Smooth muscle cell (in vitro differentiated cells): ENCODE results near the gene TNRC6A. TPM values are rescaled to one million over a fixed set of nuclear protein-coding genes. Genes with fewer than 3 reads are reported as not detected.
A peak's percentile ranks its signal among the peaks of the same experiment; 100 is the strongest.

ENCODE experiments used
- DNase-seq: peaks from one replicate; lab custom pipeline; 2025; ENCODE audit not compliant: unreplicated experiment; lab: John Stamatoyannopoulos, UW
- H2AFZ ChIP-seq: fragments of 200-600 bp; sonication (generic); 2 replicates; pipeline ENCODE4 v1.6.0; 2016; ENCODE audit warnings: antibody characterized with exemption, low read depth, mild to moderate bottlenecking
- H3F3A ChIP-seq: fragments of 200-600 bp; sonication (generic); 2 replicates; pipeline ENCODE4 v1.6.0; 2017; ENCODE audit warnings: antibody characterized with exemption, low read depth
- H3K27ac ChIP-seq: fragments of 200-600 bp; sonication (generic); 2 replicates; pipeline ENCODE4 v1.5.1; 2016; ENCODE audit warnings: low read depth, mild to moderate bottlenecking
- H3K27me3 ChIP-seq: fragments of 200-600 bp; sonication (generic); 2 replicates; pipeline ENCODE4 v1.6.1; 2016; ENCODE audit warnings: low read depth, mild to moderate bottlenecking
- H3K36me3 ChIP-seq: fragments of 200-600 bp; sonication (generic); 2 replicates; pipeline ENCODE4 v1.5.1; 2016; ENCODE audit warnings: low read depth
- H3K4me1 ChIP-seq: fragments of 200-600 bp; sonication (generic); 2 replicates; pipeline ENCODE4 v1.5.1; 2016; ENCODE audit warnings: low read depth
- H3K4me2 ChIP-seq: fragments of 200-600 bp; sonication (generic); 2 replicates; pipeline ENCODE4 v1.6.0; 2016; ENCODE audit warnings: mild to moderate bottlenecking
- H3K4me3 ChIP-seq: fragments of 200-600 bp; sonication (generic); 2 replicates; pipeline ENCODE4 v1.5.1; 2016; ENCODE audit warnings: mild to moderate bottlenecking
- H3K79me2 ChIP-seq: fragments of 200-600 bp; sonication (generic); 2 replicates; pipeline ENCODE4 v1.6.0; 2016; ENCODE audit warnings: low read depth, mild to moderate bottlenecking
- H3K9ac ChIP-seq: fragments of 200-600 bp; sonication (generic); 2 replicates; pipeline ENCODE4 v1.6.0; 2016; ENCODE audit warnings: low read depth
- H3K9me3 ChIP-seq: fragments of 200-600 bp; sonication (generic); replicated peaks from 2 replicates; pipeline ENCODE4 v1.5.1; 2016; ENCODE audit warnings: low read depth
- H4K20me1 ChIP-seq: fragments of 200-600 bp; sonication (generic); 2 replicates; pipeline ENCODE4 v1.6.0; 2016; ENCODE audit warnings: low read depth
- CTCF ChIP-seq: fragments of 200-600 bp; sonication (generic); IDR thresholded peaks from 2 replicates; pipeline ENCODE4 v1.5.1; 2017; ENCODE audit warnings: borderline replicate concordance, mild to moderate bottlenecking, antibody characterized with exemption; ENCODE audit not compliant: insufficient read depth, poor library complexity, severe bottlenecking
- WGBS: methylation state at CpG from one replicate; pipeline ENCODE4 v1.1.7; 2016; ENCODE audit warnings: low lambda C conversion rate; 5-methylcytosine and 5-hydroxymethylcytosine counted together
- polyA plus RNA-seq: library from polyadenylated mRNA; unstranded; fragments of >200 nt; fragmentation: Nextera tagmentation; extraction: Ambion mirVana; gene quantifications from 2 replicates; pipeline ENCODE4 v1.2.1, GENCODE V29; 2016
- total RNA-seq: library from RNA; depleted of rRNA; stranded (reverse); fragments of >200 nt; gene quantifications from 2 replicates; pipeline ENCODE4 v1.2.3, GENCODE V29; 2014

Gene TNRC6A
- total and polyA plus RNA-seq, 2 experiments from 2014 or later = 14.6 to 30.3 TPM

GRCh38 chr16:24698308-24698707 is 31.1 kb upstream of the TNRC6A start:
- Histone ChIP-seq H2AFZ (no peak overlapping the region), H3K36me3 (no peaks in the 10 kb centered on the region), H3K4me3 (no peak overlapping the region), H3K9ac (no peak overlapping the region), H3K27ac (no peak overlapping the region), H3K79me2 (no peaks in the 10 kb centered on the region), H3K4me2 (no peak overlapping the region), H3F3A (no peaks in the 10 kb centered on the region), H3K4me1 (peaks cover 4% of the 10 kb centered on the region), H3K9me3 (no peaks in the 10 kb centered on the region), H3K27me3 (no peaks in the 10 kb centered on the region), H4K20me1 (no peaks in the 10 kb centered on the region)
- DNase-seq = no peak
- no peak for TF ChIP-seq CTCF
- WGBS = 91% methylated on average over 5 of the region's 5 CpGs

- no peak overlapping the region for H3K4me3 ChIP-seq
- no peak overlapping the region for H3K4me2 ChIP-seq
- H3K4me1 ChIP-seq = peaks cover 4% of the 10 kb centered on the region
- H3K36me3 ChIP-seq = no peaks in the 10 kb centered on the region
- H3K27me3 ChIP-seq = no peaks in the 10 kb centered on the region
- no peak overlapping the region for H3K9ac ChIP-seq
- no peak overlapping the region for H3K27ac ChIP-seq
- H3F3A ChIP-seq = no peaks in the 10 kb centered on the region
- WGBS = 96% methylated on average over 7 of the region's 7 CpGs
- H3K9me3 ChIP-seq = no peaks in the 10 kb centered on the region
- H3K79me2 ChIP-seq = no peaks in the 10 kb centered on the region
- no peaks in the 10 kb centered on the region for H4K20me1 ChIP-seq
- no peak overlapping the region for H2AFZ ChIP-seq
- TF ChIP-seq CTCF = no peak
- no peak for DNase-seq
Measured at GRCh38 chr16:24699151-24699723, 30.2 kb upstream of the TNRC6A start.

GRCh38 chr16:24700549-24701392 is 28.7 kb upstream of the TNRC6A start:
- H3K4me1 ChIP-seq = peaks cover 4% of the 10 kb centered on the region
- TF ChIP-seq CTCF = no peak
- H2AFZ ChIP-seq = no peak overlapping the region
- H3K36me3 ChIP-seq = no peaks in the 10 kb centered on the region
- H3K79me2 ChIP-seq = no peaks in the 10 kb centered on the region
- DNase-seq = no peak
- H3K4me2 ChIP-seq = peak overlapping the region; percentile 54
- H3K9me3 ChIP-seq = no peaks in the 10 kb centered on the region
- WGBS = 54% methylated on average over 11 of the region's 11 CpGs
- no peaks in the 10 kb centered on the region for H3F3A ChIP-seq
- H3K27ac ChIP-seq = peak overlapping the region; percentile 51
- no peak overlapping the region for H3K9ac ChIP-seq
- no peaks in the 10 kb centered on the region for H3K27me3 ChIP-seq
- H3K4me3 ChIP-seq = no peak overlapping the region
- H4K20me1 ChIP-seq = no peaks in the 10 kb centered on the region
